H1 (cell line): ENCODE measurements around the gene AKT1. TPM values are rescaled to one million over a fixed set of nuclear protein-coding genes. Genes with fewer than 3 reads are reported as not detected.

Experiments used
- CHD1 ChIP-seq: IDR thresholded peaks from 2 replicates; pipeline ENCODE4 v1.6.1; 2012; ENCODE audit warnings: low read depth, low read length, improper control_type of control experiment
- EZH2 ChIP-seq: fragments of 200-600 bp; sonication (generic); IDR thresholded peaks from 2 replicates; pipeline ENCODE4 v1.7.1; 2012; ENCODE audit warnings: low read depth, mild to moderate bottlenecking, moderate library complexity, low read length, inconsistent platforms; ENCODE audit not compliant: severe bottlenecking
- HDAC6 ChIP-seq: IDR thresholded peaks from one replicate; pipeline ENCODE4 v1.7.1; 2012; ENCODE audit warnings: low read depth, mild to moderate bottlenecking, inconsistent platforms, low read length, moderate library complexity
- JUN ChIP-seq: IDR thresholded peaks from 2 replicates; pipeline ENCODE4 v1.6.1; 2011; ENCODE audit warnings: low read depth, mild to moderate bottlenecking, improper control_type of control experiment, low read length
- KDM1A ChIP-seq: fragments of 200-600, 300-600 bp; sonication (generic); IDR thresholded peaks from 2 replicates; pipeline ENCODE4 v1.7.1; 2016; ENCODE audit warnings: mild to moderate bottlenecking, low read length, borderline replicate concordance
- KDM5A ChIP-seq: fragments of 200-600 bp; IDR thresholded peaks from 2 replicates; pipeline ENCODE4 v1.7.1; 2012; ENCODE audit warnings: mild to moderate bottlenecking, low read length, inconsistent platforms, mixed read lengths
- RAD21 ChIP-seq, 2 experiments: IDR thresholded peaks in 1 of 2; conservative IDR thresholded peaks in 1 of 2; 2 replicates each; pipeline ENCODE4 v1.6.1; 2011; ENCODE audit warnings: low read depth in 2 of 2, low read length in 2 of 2, improper control_type of control experiment in 1 of 2, inconsistent platforms in 1 of 2, mild to moderate bottlenecking in 1 of 2, moderate library complexity in 1 of 2
- SIN3A ChIP-seq, 2 experiments: IDR thresholded peaks in 1 of 2; conservative IDR thresholded peaks in 1 of 2; 2 replicates each; pipeline ENCODE4 v1.6.1; 2011 to 2012; ENCODE audit warnings: low read length in 2 of 2, improper control_type of control experiment in 1 of 2, low read depth in 1 of 2, mild to moderate bottlenecking in 1 of 2
- SIRT6 ChIP-seq: IDR thresholded peaks from one replicate; pipeline ENCODE4 v1.7.1; 2012; ENCODE audit warnings: low read length, inconsistent platforms
- TAF7 ChIP-seq: optimal IDR thresholded peaks from 2 replicates; pipeline ENCODE3; 2011; ENCODE audit warnings: low read depth, mild to moderate bottlenecking, inconsistent platforms, low read length, moderate library complexity, borderline replicate concordance
- ZNF274 ChIP-seq: IDR thresholded peaks from 2 replicates; pipeline ENCODE4 v1.7.0; 2012; ENCODE audit warnings: low read length, borderline replicate concordance; ENCODE audit errors: extremely low read depth
- polyA plus RNA-seq, 7 experiments: library from polyadenylated mRNA; depleted of rRNA in 3 of 7; stranded (reverse) in 5 of 7; unstranded in 2 of 7; fragments of >200 nt in 5 of 7; fragments of 200-250 nt in 2 of 7; gene quantifications; 1 replicate in 5 of 7; 2 replicates in 1 of 7; 4 replicates in 1 of 7; pipeline versions ENCODE4 v1.2.1 to v1.2.3, GENCODE V29; 2011 to 2013; ENCODE audit warnings: missing spikeins in 2 of 7, mixed read lengths in 2 of 7
- total RNA-seq: library from RNA; stranded (reverse); fragmentation: NEBNext Ultra II Directional; extraction: Animal tissue kit (Norgen Biotek cat#: 25700); gene quantifications from 2 replicates; pipeline ENCODE4 v1.2.1, GENCODE V29; 2021

Gene AKT1
- total and polyA plus RNA-seq, 2 of the 8 experiments (the other 6 are each of a cell fraction or from before 2014, with no cell fraction given): 68.1 to 71.5 TPM

GRCh38 chr14:104734601-104734990 lies 61.0 kb downstream of the AKT1 start (continued):
- TF ChIP-seq KDM1A: no peak
- TF ChIP-seq CHD1: no peak
- TF ChIP-seq EZH2: no peak
- no peak for TF ChIP-seq TAF7
- TF ChIP-seq ZNF274: no peak
- no peak for TF ChIP-seq KDM5A
- TF ChIP-seq SIN3A (conservative IDR thresholded peaks at IDR 0.05 in 1 of 2, IDR thresholded peaks at IDR 0.05 in 1 of 2; ENCODE audit: low read depth in 1 of 2, low read length in 2 of 2): no peak
- TF ChIP-seq JUN: no peak
- TF ChIP-seq RAD21 (IDR thresholded peaks at IDR 0.05 in 1 of 2, conservative IDR thresholded peaks at IDR 0.05 in 1 of 2; ENCODE audit: low read depth in 2 of 2, low read length in 2 of 2): no peak
- no peak for TF ChIP-seq SIRT6
- TF ChIP-seq HDAC6: no peak
- TF ChIP-seq, all 59 proteins: peak for 0
